Panc1 (cell line): ENCODE measurements around the gene COQ8B. TPM values are rescaled to one million over a fixed set of nuclear protein-coding genes. Genes with fewer than 3 reads are reported as not detected.

Experiments used
- ATAC-seq: fragments of 200-7000 bp; cut with Tn5 transposase; 2 replicates; pipeline ENCODE4 v1.9.1; 2020; ENCODE audit warnings: mild to moderate bottlenecking, moderate library complexity
- BruUV-seq: library from RNA; stranded (reverse); fragments of 400-500 nt; replicated peaks from 2 replicates; lab custom pipeline; 2021; lab: Mats Ljungman, UMichigan
- CTCF ChIA-PET: fragments of 300-600 bp; sonication (Branson Sonifier 250); formaldehyde crosslinking; loops from one replicate; lab custom pipeline; 2022; ENCODE audit warnings: antibody characterized with exemption; lab: Charles Lee
- POLR2A ChIA-PET: fragments of 300-600 bp; sonication (Branson Sonifier 250); formaldehyde crosslinking; loops from one replicate; lab custom pipeline; 2022; ENCODE audit warnings: antibody characterized with exemption; lab: Charles Lee
- DNase-seq: peaks from one replicate; pipeline ENCODE4 v3.0.0-alpha.2; 2010; ENCODE audit warnings: low read depth, low spot score
- H3K27ac ChIP-seq: 2 replicates; pipeline ENCODE4 v1.5.1; 2011; ENCODE audit warnings: mild to moderate bottlenecking, low read length, inconsistent platforms
- H3K27me3 ChIP-seq: fragments of 200-500 bp; sonication (Bioruptor generic); 2 replicates; pipeline ENCODE4 v1.6.0; 2014; ENCODE audit warnings: low read length, inconsistent platforms; ENCODE audit not compliant: control insufficient read depth, insufficient read depth
- H3K36me3 ChIP-seq: fragments of 200-500 bp; sonication (Bioruptor generic); 2 replicates; pipeline ENCODE4 v1.5.1; 2014; ENCODE audit warnings: inconsistent platforms, mild to moderate bottlenecking, low read length, moderate library complexity; ENCODE audit not compliant: control insufficient read depth, insufficient read depth
- H3K4me1 ChIP-seq: 2 replicates; pipeline ENCODE4 v1.5.1; 2011; ENCODE audit warnings: inconsistent platforms, mild to moderate bottlenecking, low read length, moderate library complexity; ENCODE audit not compliant: control insufficient read depth, insufficient read depth
- H3K4me3 ChIP-seq, 2 experiments: 2 replicates each; pipeline ENCODE4 v1.5.1; 2011 to 2012; ENCODE audit warnings: low read depth in 2 of 2, low read length in 2 of 2, mild to moderate bottlenecking in 2 of 2, inconsistent platforms in 1 of 2, moderate library complexity in 1 of 2
- H3K9me3 ChIP-seq: fragments of 200-500 bp; sonication (Bioruptor generic); 2 replicates; pipeline ENCODE4 v1.5.1; 2014; ENCODE audit warnings: low read depth, mild to moderate bottlenecking, inconsistent platforms, low read length, moderate library complexity; ENCODE audit not compliant: control insufficient read depth, insufficient read depth
- POLR2AphosphoS5 ChIP-seq: IDR thresholded peaks from 2 replicates; pipeline ENCODE4 v1.6.1; 2012; ENCODE audit warnings: mild to moderate bottlenecking, low read depth, low read length, moderate library complexity
- SIN3A ChIP-seq: IDR thresholded peaks from 2 replicates; pipeline ENCODE4 v1.6.1; 2012; ENCODE audit warnings: low read depth, mild to moderate bottlenecking, low read length, moderate library complexity, borderline replicate concordance; ENCODE audit not compliant: insufficient read depth
- TCF7L2 ChIP-seq: IDR thresholded peaks from 2 replicates; pipeline ENCODE4 v1.6.1; 2011; ENCODE audit warnings: mild to moderate bottlenecking, low read depth, low read length, inconsistent platforms
- in situ Hi-C: cut with HindIII; loops from 2 replicates; pipeline ENCODE4 v1.10.0; 2016; ENCODE audit warnings: low sequenced_read_pairs, low pct_unique_long_range_greater_than_20kb
- intact Hi-C: fragments of 100-400 bp; cut with micrococcal nuclease; formaldehyde crosslinking; loops from one replicate; pipeline ENCODE4 v1.10.0; 2022; ENCODE audit not compliant: unreplicated experiment
- total RNA-seq: library from RNA; stranded (reverse); gene quantifications from one replicate; pipeline ENCODE4 v1.2.1, GENCODE V29; 2021; ENCODE audit not compliant: unreplicated experiment
- TF ChIP-seq, protein P1 (sequence below), 2 experiments: IDR thresholded peaks; 2 replicates each; pipeline ENCODE4 v1.6.1; 2011 to 2012; ENCODE audit warnings: low read depth in 2 of 2, control low read depth in 1 of 2, low read length in 1 of 2, mild to moderate bottlenecking in 1 of 2, moderate library complexity in 1 of 2; ENCODE audit not compliant: insufficient read depth in 1 of 2
- TF ChIP-seq, protein P2 (sequence below): fragments of 450-650 bp; IDR thresholded peaks from 2 replicates; pipeline ENCODE4 v1.5.1; 2017; ENCODE audit warnings: mild to moderate bottlenecking

Gene COQ8B
- total RNA-seq, 1 experiment from 2014 or later: 15.6 TPM

DNA sequence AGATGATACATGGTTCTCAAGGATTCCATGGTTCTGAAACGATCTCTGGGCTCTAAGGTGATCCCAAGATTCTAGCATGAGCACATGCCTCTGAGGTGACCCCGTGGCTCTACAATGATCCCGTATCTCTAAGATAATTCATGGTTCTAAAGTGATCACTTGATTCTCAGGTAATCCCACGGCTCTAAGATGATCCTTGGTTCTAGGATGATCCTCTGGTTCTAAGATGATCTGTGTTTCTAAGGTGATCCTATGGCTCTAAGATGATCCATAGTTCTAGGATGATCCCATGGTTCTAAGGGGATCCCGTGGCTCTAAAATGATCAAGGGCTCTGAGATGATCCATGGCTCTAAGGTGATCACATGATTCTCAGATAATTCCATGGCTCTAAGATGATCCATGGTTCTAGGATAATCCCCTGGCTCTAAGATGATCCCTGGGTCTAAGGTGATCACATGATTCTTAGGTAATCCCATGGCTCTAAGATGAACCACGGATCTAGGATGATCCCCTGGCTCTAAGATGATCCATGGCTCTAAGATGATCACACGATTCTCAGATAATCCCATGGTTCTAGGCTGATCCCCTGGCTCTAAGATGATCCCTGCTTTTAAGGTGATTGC lies 47.6 kb downstream of the COQ8B start:
- Histone ChIP-seq H3K27me3 (no peaks in the 10 kb centered on the region), H3K27ac (no peak overlapping the region), H3K4me3 (no peak overlapping the region), H3K4me1 (peaks cover 7% of the 10 kb centered on the region), H3K36me3 (no peaks in the 10 kb centered on the region), H3K9me3 (no peaks in the 10 kb centered on the region)
- ATAC-seq: no peak
- CTCF ChIA-PET: no interaction called here
- POLR2A ChIA-PET: no interaction called here
- in situ Hi-C loops (no loop called here), intact Hi-C loops (loop anchor here (10.0 kb wide), 1 partner anchor 136 kb away; no protein-coding TSS in a partner anchor)
- no peak for DNase-seq
- no TSS peak for BruUV-seq
- TF ChIP-seq TCF7L2: no peak
- TF ChIP-seq, protein P1, sequence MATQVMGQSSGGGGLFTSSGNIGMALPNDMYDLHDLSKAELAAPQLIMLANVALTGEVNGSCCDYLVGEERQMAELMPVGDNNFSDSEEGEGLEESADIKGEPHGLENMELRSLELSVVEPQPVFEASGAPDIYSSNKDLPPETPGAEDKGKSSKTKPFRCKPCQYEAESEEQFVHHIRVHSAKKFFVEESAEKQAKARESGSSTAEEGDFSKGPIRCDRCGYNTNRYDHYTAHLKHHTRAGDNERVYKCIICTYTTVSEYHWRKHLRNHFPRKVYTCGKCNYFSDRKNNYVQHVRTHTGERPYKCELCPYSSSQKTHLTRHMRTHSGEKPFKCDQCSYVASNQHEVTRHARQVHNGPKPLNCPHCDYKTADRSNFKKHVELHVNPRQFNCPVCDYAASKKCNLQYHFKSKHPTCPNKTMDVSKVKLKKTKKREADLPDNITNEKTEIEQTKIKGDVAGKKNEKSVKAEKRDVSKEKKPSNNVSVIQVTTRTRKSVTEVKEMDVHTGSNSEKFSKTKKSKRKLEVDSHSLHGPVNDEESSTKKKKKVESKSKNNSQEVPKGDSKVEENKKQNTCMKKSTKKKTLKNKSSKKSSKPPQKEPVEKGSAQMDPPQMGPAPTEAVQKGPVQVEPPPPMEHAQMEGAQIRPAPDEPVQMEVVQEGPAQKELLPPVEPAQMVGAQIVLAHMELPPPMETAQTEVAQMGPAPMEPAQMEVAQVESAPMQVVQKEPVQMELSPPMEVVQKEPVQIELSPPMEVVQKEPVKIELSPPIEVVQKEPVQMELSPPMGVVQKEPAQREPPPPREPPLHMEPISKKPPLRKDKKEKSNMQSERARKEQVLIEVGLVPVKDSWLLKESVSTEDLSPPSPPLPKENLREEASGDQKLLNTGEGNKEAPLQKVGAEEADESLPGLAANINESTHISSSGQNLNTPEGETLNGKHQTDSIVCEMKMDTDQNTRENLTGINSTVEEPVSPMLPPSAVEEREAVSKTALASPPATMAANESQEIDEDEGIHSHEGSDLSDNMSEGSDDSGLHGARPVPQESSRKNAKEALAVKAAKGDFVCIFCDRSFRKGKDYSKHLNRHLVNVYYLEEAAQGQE (IDR thresholded peaks at IDR 0.05; ENCODE audit: insufficient read depth in 1 of 2, low read depth in 2 of 2, low read length in 1 of 2): no peak
- no peak for TF ChIP-seq SIN3A
- no peak for TF ChIP-seq POLR2AphosphoS5
- TF ChIP-seq, protein P2, sequence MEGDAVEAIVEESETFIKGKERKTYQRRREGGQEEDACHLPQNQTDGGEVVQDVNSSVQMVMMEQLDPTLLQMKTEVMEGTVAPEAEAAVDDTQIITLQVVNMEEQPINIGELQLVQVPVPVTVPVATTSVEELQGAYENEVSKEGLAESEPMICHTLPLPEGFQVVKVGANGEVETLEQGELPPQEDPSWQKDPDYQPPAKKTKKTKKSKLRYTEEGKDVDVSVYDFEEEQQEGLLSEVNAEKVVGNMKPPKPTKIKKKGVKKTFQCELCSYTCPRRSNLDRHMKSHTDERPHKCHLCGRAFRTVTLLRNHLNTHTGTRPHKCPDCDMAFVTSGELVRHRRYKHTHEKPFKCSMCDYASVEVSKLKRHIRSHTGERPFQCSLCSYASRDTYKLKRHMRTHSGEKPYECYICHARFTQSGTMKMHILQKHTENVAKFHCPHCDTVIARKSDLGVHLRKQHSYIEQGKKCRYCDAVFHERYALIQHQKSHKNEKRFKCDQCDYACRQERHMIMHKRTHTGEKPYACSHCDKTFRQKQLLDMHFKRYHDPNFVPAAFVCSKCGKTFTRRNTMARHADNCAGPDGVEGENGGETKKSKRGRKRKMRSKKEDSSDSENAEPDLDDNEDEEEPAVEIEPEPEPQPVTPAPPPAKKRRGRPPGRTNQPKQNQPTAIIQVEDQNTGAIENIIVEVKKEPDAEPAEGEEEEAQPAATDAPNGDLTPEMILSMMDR: no peak

DNA sequence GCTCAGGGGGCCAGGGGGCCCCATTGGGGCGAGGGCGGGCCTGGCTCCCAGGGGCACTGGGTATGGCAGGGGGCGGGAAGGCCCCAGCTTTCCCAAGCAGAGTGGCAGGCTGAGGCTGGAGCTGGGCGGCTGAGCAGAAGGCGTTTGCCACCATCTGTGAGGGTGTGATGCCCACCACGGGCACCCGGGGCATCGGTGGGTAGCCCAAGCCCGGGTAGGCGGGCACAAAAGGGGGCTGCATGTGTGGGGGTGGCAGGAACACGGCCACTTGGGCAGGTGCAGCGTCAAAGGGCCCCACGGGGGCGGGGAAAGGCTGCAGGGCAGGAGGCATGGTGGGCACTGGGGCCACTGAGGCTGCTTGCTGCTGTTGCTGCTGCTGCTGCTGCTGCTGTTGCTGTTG lies 49.1 kb downstream of the COQ8B start:
- no peaks in the 10 kb centered on the region for H3K36me3 ChIP-seq
- POLR2A ChIA-PET: no interaction called here
- BruUV-seq: no TSS peak
- DNase-seq: no peak
- CTCF ChIA-PET: no interaction called here
- intact Hi-C loops (loop anchor here (10.0 kb wide), 1 partner anchor 137 kb away; no protein-coding TSS in a partner anchor), in situ Hi-C loops (no loop called here)
- no peak overlapping the region for H3K27ac ChIP-seq
- H3K4me3 ChIP-seq: no peak overlapping the region
- no peaks in the 10 kb centered on the region for H3K9me3 ChIP-seq
- H3K27me3 ChIP-seq: no peaks in the 10 kb centered on the region
- peaks cover 12% of the 10 kb centered on the region for H3K4me1 ChIP-seq
- TF ChIP-seq POLR2AphosphoS5 (no peak), TCF7L2 (no peak)
- TF ChIP-seq, protein P2: no peak
- TF ChIP-seq, protein P1 (IDR thresholded peaks at IDR 0.05; ENCODE audit: insufficient read depth in 1 of 2, low read depth in 2 of 2, low read length in 1 of 2): no peak
- no peak for ATAC-seq
